Type B pancreatic cell (in vitro differentiated cells): Measurements from ENCODE around the gene SLC49A4. TPM values are rescaled to one million over a fixed set of nuclear protein-coding genes. Genes with fewer than 3 reads are reported as not detected.
A peak's percentile ranks its signal among the peaks of the same experiment; 100 is the strongest.

ENCODE experiments used
- DNase-seq: peaks from one replicate; pipeline ENCODE4 v3.0.0; 2021; ENCODE audit warnings: mixed read lengths; ENCODE audit not compliant: unreplicated experiment; ENCODE audit errors: extremely low spot score
- H3K27ac Mint-ChIP-seq: 2 replicates; pipeline ENCODE4 v1.8.0; 2021; ENCODE audit warnings: mild to moderate bottlenecking, mixed read lengths
- H3K27me3 Mint-ChIP-seq: 2 replicates; pipeline ENCODE4 v1.8.0; 2021; ENCODE audit warnings: mixed read lengths
- H3K36me3 Mint-ChIP-seq: 2 replicates; pipeline ENCODE4 v1.8.0; 2021; ENCODE audit warnings: mixed read lengths
- H3K4me1 Mint-ChIP-seq: one replicate; pipeline ENCODE4 v1.8.0; 2021; ENCODE audit warnings: mixed read lengths; ENCODE audit not compliant: unreplicated experiment
- H3K4me3 Mint-ChIP-seq: 2 replicates; pipeline ENCODE4 v1.8.0; 2021; ENCODE audit warnings: mild to moderate bottlenecking, mixed read lengths
- H3K9me3 Mint-ChIP-seq: 2 replicates; pipeline ENCODE4 v1.8.0; 2021; ENCODE audit warnings: mixed read lengths
- CTCF ChIP-seq: fragments of 200-600 bp; sonication (generic); conservative IDR thresholded peaks from 2 replicates; pipeline ENCODE4 v1.5.0; 2021; ENCODE audit warnings: antibody characterized with exemption, mild to moderate bottlenecking
- total RNA-seq: library from RNA; stranded (reverse); gene quantifications from 2 replicates; pipeline ENCODE4 v1.2.1, GENCODE V29; 2021; ENCODE audit warnings: low replicate concordance

The SLC49A4 gene
- total RNA-seq, 1 donor from 2014 or later, result 19.4 TPM

- peaks cover 10% of the 10 kb centered on the region for H3K36me3 Mint-ChIP-seq
- H3K27ac Mint-ChIP-seq, result no peak overlapping the region
- DNase-seq, result no peak
- no peaks in the 10 kb centered on the region for H3K9me3 Mint-ChIP-seq
- no peak overlapping the region for H3K4me3 Mint-ChIP-seq
- TF ChIP-seq CTCF, result no peak
- H3K27me3 Mint-ChIP-seq, result no peaks in the 10 kb centered on the region
- no peaks in the 10 kb centered on the region for H3K4me1 Mint-ChIP-seq
These were observed 24.2 kb upstream of the SLC49A4 start for GRCh38 chr3:122770521-122771202.

- H3K36me3 Mint-ChIP-seq, result peaks cover 10% of the 10 kb centered on the region
These were observed 22.0 kb upstream of the SLC49A4 start for GRCh38 chr3:122772827-122773226.

GRCh38 chr3:122773944-122774509 lies 20.8 kb upstream of the SLC49A4 start:
- DNase-seq, result no peak
- no peak for TF ChIP-seq CTCF
- Mint-ChIP-seq H3K4me1 (no peaks in the 10 kb centered on the region), H3K27ac (peak overlapping the region; percentile 65), H3K4me3 (no peak overlapping the region), H3K9me3 (no peaks in the 10 kb centered on the region), H3K27me3 (no peaks in the 10 kb centered on the region), H3K36me3 (peaks cover 10% of the 10 kb centered on the region)

More at GRCh38 chr3:122772827-122773226, 22.0 kb upstream of the SLC49A4 start:
- Mint-ChIP-seq H3K4me1 (no peaks in the 10 kb centered on the region), H3K4me3 (no peak overlapping the region), H3K27ac (no peak overlapping the region), H3K27me3 (no peaks in the 10 kb centered on the region), H3K9me3 (no peaks in the 10 kb centered on the region)
- TF ChIP-seq CTCF, result no peak
- no peak for DNase-seq

GRCh38 chr3:122774564-122774963 lies 20.3 kb upstream of the SLC49A4 start:
- H3K36me3 Mint-ChIP-seq, result peaks cover 10% of the 10 kb centered on the region
- H3K4me1 Mint-ChIP-seq, result no peaks in the 10 kb centered on the region
- H3K27me3 Mint-ChIP-seq, result no peaks in the 10 kb centered on the region
- no peak overlapping the region for H3K27ac Mint-ChIP-seq
- H3K9me3 Mint-ChIP-seq, result no peaks in the 10 kb centered on the region
- DNase-seq, result no peak
- H3K4me3 Mint-ChIP-seq, result no peak overlapping the region
- TF ChIP-seq CTCF, result no peak

- no peak overlapping the region for H3K27ac Mint-ChIP-seq
- no peak for TF ChIP-seq CTCF
These were observed 18.0 kb upstream of the SLC49A4 start for GRCh38 chr3:122776675-122777468.

More at GRCh38 chr3:122776675-122777468, 18.0 kb upstream of the SLC49A4 start:
- no peaks in the 10 kb centered on the region for H3K27me3 Mint-ChIP-seq
- no peak for DNase-seq
- peaks cover 10% of the 10 kb centered on the region for H3K36me3 Mint-ChIP-seq
- H3K4me3 Mint-ChIP-seq, result no peak overlapping the region
- H3K9me3 Mint-ChIP-seq, result no peaks in the 10 kb centered on the region
- no peaks in the 10 kb centered on the region for H3K4me1 Mint-ChIP-seq
